ENCODE results near the gene XCR1. TPM values are rescaled to one million over a fixed set of nuclear protein-coding genes. Genes with fewer than 3 reads are reported as not detected.

The XCR1 gene
- total and polyA plus RNA-seq, 2 experiments from 2014 or later: 0.27 to 0.30 TPM

DNA sequence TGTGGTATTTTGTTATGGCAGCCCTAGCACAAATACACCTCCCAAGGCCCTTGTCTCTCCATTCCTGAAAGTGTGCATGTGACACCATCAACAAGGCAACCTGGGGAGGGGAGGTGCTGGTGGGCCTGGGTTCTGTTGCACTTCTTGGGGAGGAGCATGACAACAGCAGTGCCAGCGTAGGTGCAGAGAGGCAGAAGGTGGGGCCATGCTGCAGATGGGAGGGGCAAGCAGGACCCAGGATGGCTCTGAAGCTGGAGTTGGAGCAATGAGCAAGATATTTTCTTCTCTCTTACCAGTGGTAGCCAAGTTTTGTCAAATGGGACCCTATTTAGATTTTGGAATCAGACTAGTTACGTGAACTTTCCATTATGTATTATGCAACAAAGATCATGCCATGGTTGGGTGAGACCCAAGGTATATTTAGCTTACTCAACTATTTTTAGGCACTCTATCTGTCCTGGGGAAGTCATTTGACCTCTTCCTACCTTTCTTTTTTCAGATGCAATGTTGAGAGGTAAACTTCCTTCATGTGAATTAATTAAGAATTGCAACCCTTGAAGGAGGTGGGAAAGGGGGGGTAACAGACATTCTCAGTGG is 35.1 kb downstream of the XCR1 start:
- H3K9me2 ChIP-seq (replicated peaks; ENCODE audit: insufficient read depth): no peaks in the 10 kb centered on the region
- H3K4me1 ChIP-seq (ENCODE audit: insufficient read depth): peaks cover 37% of the 10 kb centered on the region
- DNase-seq (ENCODE audit: low spot score): no peak
- TF ChIP-seq EZH2phosphoT487 (IDR thresholded peaks at IDR 0.05; ENCODE audit: low read depth, severe bottlenecking, unreplicated experiment) (no peak), EZH2 (IDR thresholded peaks at IDR 0.05; ENCODE audit: borderline replicate concordance) (no peak), CTCF (IDR thresholded peaks at IDR 0.05; ENCODE audit: poor library complexity) (no peak)
- no peaks in the 10 kb centered on the region for H4K20me1 ChIP-seq (ENCODE audit: insufficient read depth, poor library complexity, severe bottlenecking)
- no peak overlapping the region for H3K4me2 ChIP-seq
- 96% methylated on average over 2 of the region's 2 CpGs for WGBS (ENCODE audit: low lambda C conversion rate, missing lambda C conversion rate)
- H3K4me3 ChIP-seq: no peak overlapping the region
- H3K27ac ChIP-seq: no peak overlapping the region
- H3K27me3 ChIP-seq: no peaks in the 10 kb centered on the region
- peaks cover 80% of the 10 kb centered on the region for H3K79me2 ChIP-seq
- no peaks in the 10 kb centered on the region for H3K36me3 ChIP-seq (replicated peaks; ENCODE audit: insufficient read depth, low read depth)
- H3K9me3 ChIP-seq (ENCODE audit: low read depth): no peaks in the 10 kb centered on the region
- no peak overlapping the region for H2AFZ ChIP-seq

GRCh38 chr3:45991341-45991740 is 35.9 kb downstream of the XCR1 start:
- H3K36me3 ChIP-seq (replicated peaks; ENCODE audit: insufficient read depth, low read depth): no peaks in the 10 kb centered on the region
- no peak overlapping the region for H3K4me2 ChIP-seq
- H3K9me3 ChIP-seq (ENCODE audit: low read depth): no peaks in the 10 kb centered on the region
- H2AFZ ChIP-seq: no peak overlapping the region
- TF ChIP-seq EZH2 (IDR thresholded peaks at IDR 0.05; ENCODE audit: borderline replicate concordance) (no peak), CTCF (IDR thresholded peaks at IDR 0.05; ENCODE audit: poor library complexity) (no peak), EZH2phosphoT487 (IDR thresholded peaks at IDR 0.05; ENCODE audit: low read depth, severe bottlenecking, unreplicated experiment) (no peak)
- no peak overlapping the region for H3K4me3 ChIP-seq
- H3K4me1 ChIP-seq (ENCODE audit: insufficient read depth): peaks cover 46% of the 10 kb centered on the region
- no peaks in the 10 kb centered on the region for H3K9me2 ChIP-seq (replicated peaks; ENCODE audit: insufficient read depth)
- H3K27ac ChIP-seq: no peak overlapping the region
- no peaks in the 10 kb centered on the region for H4K20me1 ChIP-seq (ENCODE audit: insufficient read depth, poor library complexity, severe bottlenecking)
- peaks cover 85% of the 10 kb centered on the region for H3K79me2 ChIP-seq
- WGBS (ENCODE audit: low lambda C conversion rate, missing lambda C conversion rate): 97% methylated on average over 6 of the region's 6 CpGs
- H3K27me3 ChIP-seq: no peaks in the 10 kb centered on the region
- DNase-seq (ENCODE audit: low spot score): no peak

GRCh38 chr3:45990181-45990580 is 37.1 kb downstream of the XCR1 start:
- Histone ChIP-seq H3K79me2 (peaks cover 90% of the 10 kb centered on the region), H3K4me1 (ENCODE audit: insufficient read depth) (peaks cover 58% of the 10 kb centered on the region), H4K20me1 (ENCODE audit: insufficient read depth, poor library complexity, severe bottlenecking) (no peaks in the 10 kb centered on the region), H3K4me2 (no peak overlapping the region), H2AFZ (no peak overlapping the region), H3K9me3 (ENCODE audit: low read depth) (no peaks in the 10 kb centered on the region), H3K4me3 (no peak overlapping the region), H3K27ac (no peak overlapping the region), H3K36me3 (replicated peaks; ENCODE audit: insufficient read depth, low read depth) (no peaks in the 10 kb centered on the region), H3K27me3 (no peaks in the 10 kb centered on the region), H3K9me2 (replicated peaks; ENCODE audit: insufficient read depth) (no peaks in the 10 kb centered on the region)
- TF ChIP-seq CTCF (IDR thresholded peaks at IDR 0.05; ENCODE audit: poor library complexity): no peak
- TF ChIP-seq EZH2phosphoT487 (IDR thresholded peaks at IDR 0.05; ENCODE audit: low read depth, severe bottlenecking, unreplicated experiment): no peak
- TF ChIP-seq EZH2 (IDR thresholded peaks at IDR 0.05; ENCODE audit: borderline replicate concordance): no peak
- WGBS (ENCODE audit: low lambda C conversion rate, missing lambda C conversion rate): 63% methylated on average over 3 of the region's 3 CpGs
- DNase-seq (ENCODE audit: low spot score): no peak
